ENCODE measurements around the gene TMEM187.

The TMEM187 gene

DNA sequence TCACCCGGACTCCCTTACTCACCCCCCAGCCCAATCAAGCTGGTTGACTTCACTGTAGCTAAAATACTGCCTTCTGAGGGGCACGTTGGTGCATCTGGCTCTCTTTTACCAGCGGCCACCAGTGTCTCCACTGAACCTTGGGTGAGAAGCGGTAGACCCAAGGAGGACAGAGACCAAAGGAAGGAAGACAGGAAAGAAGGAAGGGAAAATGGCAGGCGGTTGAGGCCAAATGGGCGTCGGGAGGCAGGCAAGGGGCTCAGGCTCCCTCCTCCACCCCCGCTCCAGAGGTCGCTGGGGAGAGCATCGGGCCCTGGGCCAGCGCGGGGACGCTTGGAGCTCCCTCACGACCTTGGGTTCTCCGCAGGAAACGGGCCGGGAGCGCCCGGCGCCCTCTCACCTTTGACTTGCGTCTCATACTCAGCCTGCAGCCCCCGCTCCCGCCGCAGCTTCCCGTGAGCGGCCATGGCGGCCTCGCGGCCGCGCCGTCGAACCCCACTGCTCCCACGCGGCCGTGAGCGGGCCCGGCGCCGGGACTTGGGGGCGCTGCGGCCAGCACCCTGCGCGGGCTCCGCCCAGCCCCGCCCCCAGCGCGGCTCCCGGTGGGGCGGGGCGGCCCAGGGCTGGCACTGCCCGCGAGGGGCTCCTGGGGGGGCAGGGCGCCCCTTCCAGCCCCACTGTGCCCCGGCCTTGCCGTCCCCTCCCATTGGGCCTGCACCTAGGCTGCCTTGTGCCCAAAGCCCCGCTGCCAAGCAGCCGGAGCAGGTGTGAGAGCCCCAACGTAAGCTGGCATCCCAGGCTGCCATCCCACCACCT lies 46.6 kb upstream of the TMEM187 start, which contains the start of gene ARHGAP4:
TSS of gene ARHGAP4 (minus strand) at position 526 of the 813 bp plus-strand sequence. CDS start at position 464, 62 bp downstream.
- TF ChIP-seq REST (IDR thresholded peaks at IDR 0.05; ENCODE audit: insufficient read depth in 1 of 2, low read depth in 2 of 2, low read length in 2 of 2) (no peak), FOXP2 (optimal IDR thresholded peaks at IDR 0.05; ENCODE audit: borderline replicate concordance, extremely low read depth, extremely low read length, insufficient read depth) (no peak), POLR2AphosphoS5 (IDR thresholded peaks at IDR 0.05; ENCODE audit: low read depth, low read length) (no peak), SIN3A (IDR thresholded peaks at IDR 0.05; ENCODE audit: borderline replicate concordance, insufficient read depth, low read length) (no peak), TAF1 (IDR thresholded peaks at IDR 0.05; ENCODE audit: borderline replicate concordance, insufficient read depth, low read length) (no peak)

DNA sequence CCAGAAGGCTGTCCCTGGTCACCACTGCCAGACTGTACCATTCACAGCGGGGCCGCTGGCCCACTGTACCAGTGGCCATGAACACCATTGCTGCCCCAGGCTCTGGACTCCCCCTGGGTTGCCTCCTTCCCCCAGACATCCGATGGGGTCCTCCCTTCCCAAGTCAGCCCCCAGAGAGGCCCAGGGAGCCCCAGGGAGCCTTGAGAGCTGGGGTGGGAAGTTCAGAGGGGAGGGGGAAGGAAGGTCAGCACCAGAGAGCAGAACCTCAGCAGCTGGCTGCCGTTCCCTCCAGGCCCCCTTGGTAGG lies 46.0 kb upstream of the TMEM187 start:
- TF ChIP-seq FOXP2 (optimal IDR thresholded peaks at IDR 0.05; ENCODE audit: borderline replicate concordance, extremely low read depth, extremely low read length, insufficient read depth) (no peak), TAF1 (IDR thresholded peaks at IDR 0.05; ENCODE audit: borderline replicate concordance, insufficient read depth, low read length) (no peak), REST (IDR thresholded peaks at IDR 0.05; ENCODE audit: insufficient read depth in 1 of 2, low read depth in 2 of 2, low read length in 2 of 2) (no peak), POLR2AphosphoS5 (IDR thresholded peaks at IDR 0.05; ENCODE audit: low read depth, low read length) (no peak), SIN3A (IDR thresholded peaks at IDR 0.05; ENCODE audit: borderline replicate concordance, insufficient read depth, low read length) (no peak)

- TF ChIP-seq TAF1 (IDR thresholded peaks at IDR 0.05; ENCODE audit: borderline replicate concordance, insufficient read depth, low read length) (0 out of 2 replicates have a peak, but pooled peaks have one; percentile 22), SIN3A (IDR thresholded peaks at IDR 0.05; ENCODE audit: borderline replicate concordance, insufficient read depth, low read length) (no peak), REST (IDR thresholded peaks at IDR 0.05; ENCODE audit: insufficient read depth in 1 of 2, low read depth in 2 of 2, low read length in 2 of 2) (0 out of 4 replicates have a peak, but pooled peaks of 1 of the 2 experiments have one; percentile 15), FOXP2 (optimal IDR thresholded peaks at IDR 0.05; ENCODE audit: borderline replicate concordance, extremely low read depth, extremely low read length, insufficient read depth) (no peak)
These were observed 45.5 kb upstream of the TMEM187 start for GRCh38 chrX:153926858-153927671.

GRCh38 chrX:153927672-153927921 lies 45.0 kb upstream of the TMEM187 start:
- TF ChIP-seq REST (IDR thresholded peaks at IDR 0.05; ENCODE audit: insufficient read depth in 1 of 2, low read depth in 2 of 2, low read length in 2 of 2) = no peak
- TF ChIP-seq FOXP2 (optimal IDR thresholded peaks at IDR 0.05; ENCODE audit: borderline replicate concordance, extremely low read depth, extremely low read length, insufficient read depth) = no peak
- TF ChIP-seq SIN3A (IDR thresholded peaks at IDR 0.05; ENCODE audit: borderline replicate concordance, insufficient read depth, low read length) = no peak
- TF ChIP-seq TAF1 (IDR thresholded peaks at IDR 0.05; ENCODE audit: borderline replicate concordance, insufficient read depth, low read length) = no peak
- TF ChIP-seq POLR2AphosphoS5 (IDR thresholded peaks at IDR 0.05; ENCODE audit: low read depth, low read length) = no peak

Data from PFSK-1 (cell line).